Measurements from ENCODE around the gene MYRIP.

- TF ChIP-seq, protein P1, sequence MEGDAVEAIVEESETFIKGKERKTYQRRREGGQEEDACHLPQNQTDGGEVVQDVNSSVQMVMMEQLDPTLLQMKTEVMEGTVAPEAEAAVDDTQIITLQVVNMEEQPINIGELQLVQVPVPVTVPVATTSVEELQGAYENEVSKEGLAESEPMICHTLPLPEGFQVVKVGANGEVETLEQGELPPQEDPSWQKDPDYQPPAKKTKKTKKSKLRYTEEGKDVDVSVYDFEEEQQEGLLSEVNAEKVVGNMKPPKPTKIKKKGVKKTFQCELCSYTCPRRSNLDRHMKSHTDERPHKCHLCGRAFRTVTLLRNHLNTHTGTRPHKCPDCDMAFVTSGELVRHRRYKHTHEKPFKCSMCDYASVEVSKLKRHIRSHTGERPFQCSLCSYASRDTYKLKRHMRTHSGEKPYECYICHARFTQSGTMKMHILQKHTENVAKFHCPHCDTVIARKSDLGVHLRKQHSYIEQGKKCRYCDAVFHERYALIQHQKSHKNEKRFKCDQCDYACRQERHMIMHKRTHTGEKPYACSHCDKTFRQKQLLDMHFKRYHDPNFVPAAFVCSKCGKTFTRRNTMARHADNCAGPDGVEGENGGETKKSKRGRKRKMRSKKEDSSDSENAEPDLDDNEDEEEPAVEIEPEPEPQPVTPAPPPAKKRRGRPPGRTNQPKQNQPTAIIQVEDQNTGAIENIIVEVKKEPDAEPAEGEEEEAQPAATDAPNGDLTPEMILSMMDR (conservative IDR thresholded peaks at IDR 0.05 in 1 of 2, IDR thresholded peaks at IDR 0.05 in 1 of 2; ENCODE audit: extremely low read depth in 1 of 2, insufficient read depth in 1 of 2, low read depth in 1 of 2, low read length in 2 of 2) = no peak
- TF ChIP-seq EZH2 (IDR thresholded peaks at IDR 0.05; ENCODE audit: borderline replicate concordance, low read length) = no peak
These were observed 168.9 kb downstream of the MYRIP start for GRCh38 chr3:39978308-39978707.
